Measurements from ENCODE around the gene SLC16A9. TPM values are rescaled to one million over a fixed set of nuclear protein-coding genes. Genes with fewer than 3 reads are reported as not detected.
A peak's percentile ranks its signal among the peaks of the same experiment; 100 is the strongest.
"Not testable (repeated sequence)": the region's sequence is repeated elsewhere in the genome, so short reads cannot be mapped to it uniquely, and the experiment has no call there.

SLC16A9 gene
- total RNA-seq, 1 donor from 2014 or later = 4.2 TPM

DNA sequence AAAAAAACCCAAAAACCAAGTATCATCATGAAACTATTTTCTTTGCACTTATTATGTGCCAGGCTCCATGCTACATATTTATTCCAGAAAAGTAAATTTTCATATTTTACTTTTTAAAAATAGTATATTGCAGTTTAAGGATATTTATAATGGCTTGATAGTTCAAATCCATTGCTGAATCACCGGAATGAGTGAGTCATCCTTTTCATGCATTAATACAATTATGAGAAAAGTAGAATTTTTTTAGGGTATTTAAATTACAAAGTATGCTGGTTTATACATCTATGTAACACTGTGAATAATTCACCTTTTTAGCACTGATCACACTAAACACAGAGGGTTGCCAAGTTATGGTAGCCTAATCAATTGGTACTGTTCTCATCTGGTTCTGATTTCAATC, 54.3 kb downstream of the SLC16A9 start:
- H3K36me3 Mint-ChIP-seq (ENCODE audit: low read depth) = peaks cover 5% of the 10 kb centered on the region
- H3K27ac Mint-ChIP-seq = no peak overlapping the region
- H3K9me3 Mint-ChIP-seq = peaks cover 11% of the 10 kb centered on the region
- H3K4me1 Mint-ChIP-seq (ENCODE audit: low read depth) = peaks cover 11% of the 10 kb centered on the region
- H3K4me3 Mint-ChIP-seq = no peak overlapping the region
- intact Hi-C loops (cut with micrococcal nuclease) = no loop called here
- H3K27me3 Mint-ChIP-seq (ENCODE audit: insufficient read depth) = no peaks in the 10 kb centered on the region
- DNase-seq (ENCODE audit: low spot score) = no peak

DNA sequence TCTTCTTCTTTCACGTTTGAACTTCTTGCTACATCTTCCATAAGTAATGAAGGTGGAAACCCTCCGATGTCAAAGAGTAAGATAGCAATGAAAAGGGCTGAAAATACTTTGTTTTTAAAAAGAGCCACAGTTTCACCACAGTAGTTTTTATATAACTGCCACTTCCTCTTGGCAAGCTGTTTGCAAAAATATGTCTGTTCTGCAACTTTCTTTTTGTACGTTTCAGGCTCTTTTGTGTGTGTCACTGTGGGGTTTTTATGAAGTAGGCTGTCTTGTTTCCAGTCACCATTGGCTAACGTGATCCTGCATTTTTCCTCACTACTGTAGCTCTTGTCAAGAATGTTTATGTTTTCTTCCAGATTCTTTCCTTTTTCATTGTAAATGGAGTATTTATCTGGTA, 55.6 kb downstream of the SLC16A9 start:
- H3K4me1 Mint-ChIP-seq (ENCODE audit: low read depth) = peaks cover 11% of the 10 kb centered on the region
- H3K27me3 Mint-ChIP-seq (ENCODE audit: insufficient read depth) = no peaks in the 10 kb centered on the region
- H3K27ac Mint-ChIP-seq = no peak overlapping the region
- H3K36me3 Mint-ChIP-seq (ENCODE audit: low read depth) = peaks cover 2% of the 10 kb centered on the region
- DNase-seq (ENCODE audit: low spot score) = no peak
- peak overlapping the region; percentile 8 for H3K4me3 Mint-ChIP-seq
- intact Hi-C loops (cut with micrococcal nuclease) = no loop called here
- no peaks in the 10 kb centered on the region for H3K9me3 Mint-ChIP-seq

DNA sequence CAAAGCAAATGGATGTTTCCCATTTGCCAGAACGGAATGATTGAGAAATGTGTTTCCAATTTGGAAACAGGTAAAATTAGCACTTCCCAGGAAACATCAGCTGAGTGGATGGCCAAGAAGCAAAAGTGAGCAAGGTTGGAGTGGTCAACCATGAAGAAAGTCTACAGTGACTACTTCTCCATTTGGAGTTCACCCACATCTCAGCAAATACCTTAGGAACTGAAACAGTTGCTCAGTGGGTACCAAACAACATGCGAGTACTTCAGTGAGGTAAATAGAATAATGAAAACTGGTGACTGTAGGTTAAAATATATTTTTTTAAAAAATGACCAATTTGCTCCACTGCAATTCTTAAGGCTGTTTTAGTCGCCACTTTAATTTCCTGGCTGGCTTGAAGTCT, 57.7 kb downstream of the SLC16A9 start:
- Mint-ChIP-seq H3K4me3 (no peak overlapping the region), H3K4me1 (ENCODE audit: low read depth) (peaks cover 16% of the 10 kb centered on the region), H3K27ac (no peak overlapping the region), H3K36me3 (ENCODE audit: low read depth) (peaks cover 2% of the 10 kb centered on the region), H3K9me3 (no peaks in the 10 kb centered on the region), H3K27me3 (ENCODE audit: insufficient read depth) (no peaks in the 10 kb centered on the region)
- no peak for DNase-seq (ENCODE audit: low spot score)
- intact Hi-C loops (cut with micrococcal nuclease) = no loop called here

DNA sequence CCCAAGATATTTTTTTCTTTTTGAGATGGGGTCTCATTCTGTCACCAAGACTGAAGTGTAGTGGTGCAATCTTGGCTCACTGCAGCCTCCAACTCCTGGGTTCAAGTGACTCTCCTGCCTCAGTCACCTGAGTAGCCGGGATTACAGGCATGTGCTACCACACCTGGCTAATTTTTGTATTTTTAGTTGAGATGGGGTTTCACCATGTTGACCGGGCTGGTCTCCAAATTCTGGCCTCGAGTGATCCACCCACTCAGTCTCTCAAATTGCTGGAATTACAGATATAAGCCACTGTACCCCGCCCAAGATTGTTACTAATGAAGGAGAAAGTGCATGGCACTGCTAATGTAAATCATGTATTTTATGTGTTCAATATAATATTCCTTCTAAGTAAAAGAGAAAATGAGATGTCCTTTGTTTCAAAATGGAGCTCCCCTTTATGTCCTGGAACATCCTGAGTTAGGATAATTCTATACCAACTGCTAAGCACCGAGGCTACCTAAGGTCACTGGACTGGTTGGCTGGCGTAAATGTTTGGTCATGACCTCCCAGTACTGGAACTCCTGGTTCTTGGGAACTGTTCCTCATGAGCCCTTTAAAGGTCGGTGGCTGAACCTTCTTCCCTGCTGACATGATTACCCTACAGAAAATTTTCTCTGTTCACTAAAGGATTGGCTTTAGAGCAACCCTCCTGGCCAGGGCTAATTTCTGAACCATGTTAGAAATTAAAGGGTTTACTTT, 59.9 kb downstream of the SLC16A9 start:
- peaks cover 12% of the 10 kb centered on the region for H3K9me3 Mint-ChIP-seq
- H3K36me3 Mint-ChIP-seq (ENCODE audit: low read depth) = peaks cover 2% of the 10 kb centered on the region
- H3K27ac Mint-ChIP-seq = no peak overlapping the region
- intact Hi-C loops (cut with micrococcal nuclease) = no loop called here
- DNase-seq (ENCODE audit: low spot score) = no peak
- H3K4me3 Mint-ChIP-seq = no peak overlapping the region
- H3K4me1 Mint-ChIP-seq (ENCODE audit: low read depth) = peaks cover 16% of the 10 kb centered on the region
- H3K27me3 Mint-ChIP-seq (ENCODE audit: insufficient read depth) = peaks cover 2% of the 10 kb centered on the region

DNA sequence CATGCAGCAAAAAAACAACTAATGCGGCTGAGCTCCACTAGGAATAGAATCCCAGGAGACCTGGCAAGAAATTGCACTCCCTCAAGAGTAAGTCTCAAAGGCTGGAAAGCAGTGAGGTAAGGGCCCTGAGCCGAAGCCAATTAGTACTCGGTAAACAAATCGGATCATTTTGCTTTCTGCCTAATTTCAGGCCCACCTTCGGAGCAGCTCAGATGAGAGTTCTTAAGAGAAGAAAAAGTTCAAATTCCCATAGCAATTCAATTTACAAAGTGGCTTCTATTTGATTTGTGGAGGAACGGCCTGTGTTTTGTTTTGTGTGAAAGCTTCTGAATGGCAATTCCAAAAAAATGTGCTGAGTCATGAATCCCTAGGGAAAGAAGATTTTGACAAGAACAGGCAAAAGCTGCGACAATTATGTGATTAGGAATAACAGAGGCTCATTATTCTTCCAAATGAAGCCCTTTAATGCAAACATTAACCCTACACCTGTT, 60.9 kb downstream of the SLC16A9 start:
- no peak overlapping the region for H3K27ac Mint-ChIP-seq
- DNase-seq (ENCODE audit: low spot score) = no peak
- H3K36me3 Mint-ChIP-seq (ENCODE audit: low read depth) = peaks cover 2% of the 10 kb centered on the region
- H3K4me1 Mint-ChIP-seq (ENCODE audit: low read depth) = peaks cover 8% of the 10 kb centered on the region
- H3K9me3 Mint-ChIP-seq = peaks cover 18% of the 10 kb centered on the region
- H3K27me3 Mint-ChIP-seq (ENCODE audit: insufficient read depth) = peaks cover 2% of the 10 kb centered on the region
- intact Hi-C loops (cut with micrococcal nuclease) = no loop called here
- H3K4me3 Mint-ChIP-seq = no peak overlapping the region

DNA sequence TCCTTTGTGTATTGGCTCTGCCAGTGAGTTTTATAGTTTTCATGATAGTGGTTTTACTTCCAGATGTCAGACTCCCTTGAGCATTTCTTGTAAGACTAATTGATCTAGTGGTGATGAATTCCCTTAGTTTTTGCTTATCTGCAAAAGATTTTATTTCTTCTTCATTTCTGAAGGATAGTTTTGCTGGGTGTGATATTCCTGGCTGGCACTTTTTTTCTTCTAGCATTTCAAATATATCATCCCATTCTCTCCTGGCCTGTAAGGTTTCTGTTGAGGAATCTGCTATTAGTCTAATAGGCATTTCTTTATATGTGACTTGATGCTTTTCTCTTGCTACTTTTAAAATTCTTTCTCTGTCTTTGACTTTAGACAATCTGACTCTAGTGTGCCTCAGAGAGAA, 64.8 kb downstream of the SLC16A9 start:
- peaks cover 18% of the 10 kb centered on the region for H3K9me3 Mint-ChIP-seq
- H3K4me1 Mint-ChIP-seq (ENCODE audit: low read depth) = peaks cover 5% of the 10 kb centered on the region
- no peak overlapping the region for H3K27ac Mint-ChIP-seq
- DNase-seq (ENCODE audit: low spot score) = no peak
- intact Hi-C loops (cut with micrococcal nuclease) = no loop called here
- H3K36me3 Mint-ChIP-seq (ENCODE audit: low read depth) = no peaks in the 10 kb centered on the region
- peaks cover 8% of the 10 kb centered on the region for H3K27me3 Mint-ChIP-seq (ENCODE audit: insufficient read depth)
- H3K4me3 Mint-ChIP-seq = no peak overlapping the region

DNA sequence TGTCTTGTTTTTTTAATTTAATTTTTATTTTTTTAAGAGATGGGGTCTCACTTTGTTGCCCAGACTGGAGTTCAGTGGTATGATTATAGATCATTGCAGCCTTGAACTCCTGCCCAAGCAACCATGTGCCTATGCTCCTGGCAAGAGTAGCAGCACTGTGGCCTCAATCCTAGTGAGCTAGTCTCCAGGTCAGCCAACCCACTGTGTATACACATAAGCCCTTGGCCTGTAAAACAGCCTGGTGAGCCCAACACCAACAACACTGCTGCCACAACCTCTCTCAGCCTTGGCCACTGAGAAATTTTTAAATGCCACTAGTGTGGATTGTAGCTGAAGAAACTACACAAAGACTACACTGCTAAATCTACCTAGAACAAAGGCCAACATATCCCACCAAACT, 68.0 kb downstream of the SLC16A9 start:
- H3K36me3 Mint-ChIP-seq (ENCODE audit: low read depth); DNase-seq (ENCODE audit: low spot score); H3K4me3 Mint-ChIP-seq; H3K4me1 Mint-ChIP-seq (ENCODE audit: low read depth); intact Hi-C loops (cut with micrococcal nuclease); H3K27ac Mint-ChIP-seq; H3K27me3 Mint-ChIP-seq (ENCODE audit: insufficient read depth): not testable (repeated sequence)
- peaks cover 18% of the 10 kb centered on the region for H3K9me3 Mint-ChIP-seq

DNA sequence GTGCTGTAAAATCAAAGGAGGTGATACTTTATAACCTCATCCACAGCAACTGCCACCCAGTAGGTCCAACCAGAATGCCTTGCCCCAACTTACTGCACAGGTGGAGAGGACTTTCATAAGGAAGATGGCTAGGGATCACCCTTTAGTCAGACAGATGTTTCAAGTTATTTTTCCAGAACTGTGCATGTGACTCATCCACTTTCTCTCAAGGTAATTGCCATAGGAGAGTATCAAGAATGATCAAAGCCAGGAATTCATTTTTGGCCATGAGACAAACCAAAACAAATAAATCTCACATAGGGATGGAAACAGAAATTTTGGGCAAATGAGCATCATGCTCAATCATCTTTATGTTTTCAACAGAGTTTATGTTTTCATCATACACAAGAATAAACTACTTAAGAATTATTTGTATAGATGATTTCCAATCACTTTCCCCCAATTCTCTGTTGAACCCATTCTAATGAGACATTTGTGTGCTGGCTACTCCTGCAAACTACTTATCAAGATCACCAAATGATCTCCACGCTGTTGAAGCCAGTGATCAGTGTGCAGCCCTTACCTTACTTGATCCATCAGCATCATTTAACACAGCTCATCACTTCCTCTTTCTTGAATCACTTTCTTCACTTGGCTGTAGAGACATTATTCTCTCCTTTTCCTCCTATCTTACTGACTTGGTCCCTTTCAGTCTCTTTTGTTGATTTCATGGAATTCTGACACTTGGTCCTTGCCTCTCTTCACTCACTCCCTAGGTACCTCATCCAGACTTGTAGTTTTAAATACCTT, 74.0 kb downstream of the SLC16A9 start:
- Mint-ChIP-seq H3K36me3 (ENCODE audit: low read depth) (no peaks in the 10 kb centered on the region), H3K27ac (no peak overlapping the region), H3K4me1 (ENCODE audit: low read depth) (no peaks in the 10 kb centered on the region), H3K27me3 (ENCODE audit: insufficient read depth) (peaks cover 18% of the 10 kb centered on the region), H3K4me3 (no peak overlapping the region), H3K9me3 (no peaks in the 10 kb centered on the region)
- no peak for DNase-seq (ENCODE audit: low spot score)
- intact Hi-C loops (cut with micrococcal nuclease) = no loop called here

DNA sequence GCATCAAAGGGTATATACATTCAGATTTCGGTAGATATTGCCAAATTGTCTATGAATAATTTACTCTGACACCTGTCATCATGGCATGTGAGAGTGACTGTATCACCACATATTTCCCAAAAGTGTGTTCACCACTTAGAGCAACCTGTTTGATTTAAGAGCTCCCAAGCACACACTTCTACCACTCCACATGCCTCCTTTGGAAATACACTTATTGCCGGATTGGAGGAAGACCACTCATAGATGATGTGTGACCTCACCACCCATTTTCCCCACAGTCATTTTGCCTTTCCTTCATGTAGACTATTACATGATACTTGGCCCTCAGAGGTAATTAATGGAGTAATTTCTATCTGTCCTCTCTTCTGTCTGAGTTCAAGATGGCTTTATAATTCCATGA, 75.5 kb downstream of the SLC16A9 start:
- H3K4me3 Mint-ChIP-seq = no peak overlapping the region
- DNase-seq (ENCODE audit: low spot score) = no peak
- intact Hi-C loops (cut with micrococcal nuclease) = no loop called here
- H3K36me3 Mint-ChIP-seq (ENCODE audit: low read depth) = no peaks in the 10 kb centered on the region
- H3K4me1 Mint-ChIP-seq (ENCODE audit: low read depth) = no peaks in the 10 kb centered on the region
- peaks cover 28% of the 10 kb centered on the region for H3K27me3 Mint-ChIP-seq (ENCODE audit: insufficient read depth)
- H3K27ac Mint-ChIP-seq = no peak overlapping the region
- no peaks in the 10 kb centered on the region for H3K9me3 Mint-ChIP-seq

DNA sequence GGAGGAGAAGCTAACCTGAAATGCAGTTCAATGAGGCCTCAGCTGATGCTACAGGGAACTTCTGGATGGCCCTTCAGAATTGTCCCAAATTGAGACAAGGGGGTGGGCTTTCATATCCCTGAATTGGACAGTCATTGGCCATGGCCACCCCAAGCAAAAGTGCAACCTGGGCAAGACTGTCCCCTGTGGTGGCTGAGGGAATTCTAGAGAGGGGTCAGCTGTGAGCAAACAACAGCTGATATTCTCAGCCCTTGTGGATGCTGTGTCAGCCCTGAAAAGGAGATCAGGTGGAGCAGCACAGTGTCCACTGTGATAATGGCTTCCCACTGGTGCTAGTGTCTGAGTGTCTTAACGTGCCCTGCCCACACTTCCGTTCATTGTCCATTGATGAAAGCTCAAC, 76.6 kb downstream of the SLC16A9 start:
- Mint-ChIP-seq H3K9me3 (no peaks in the 10 kb centered on the region), H3K4me3 (no peak overlapping the region), H3K4me1 (ENCODE audit: low read depth) (no peaks in the 10 kb centered on the region), H3K27me3 (ENCODE audit: insufficient read depth) (peaks cover 33% of the 10 kb centered on the region), H3K36me3 (ENCODE audit: low read depth) (no peaks in the 10 kb centered on the region), H3K27ac (no peak overlapping the region)
- intact Hi-C loops (cut with micrococcal nuclease) = no loop called here
- no peak for DNase-seq (ENCODE audit: low spot score)

DNA sequence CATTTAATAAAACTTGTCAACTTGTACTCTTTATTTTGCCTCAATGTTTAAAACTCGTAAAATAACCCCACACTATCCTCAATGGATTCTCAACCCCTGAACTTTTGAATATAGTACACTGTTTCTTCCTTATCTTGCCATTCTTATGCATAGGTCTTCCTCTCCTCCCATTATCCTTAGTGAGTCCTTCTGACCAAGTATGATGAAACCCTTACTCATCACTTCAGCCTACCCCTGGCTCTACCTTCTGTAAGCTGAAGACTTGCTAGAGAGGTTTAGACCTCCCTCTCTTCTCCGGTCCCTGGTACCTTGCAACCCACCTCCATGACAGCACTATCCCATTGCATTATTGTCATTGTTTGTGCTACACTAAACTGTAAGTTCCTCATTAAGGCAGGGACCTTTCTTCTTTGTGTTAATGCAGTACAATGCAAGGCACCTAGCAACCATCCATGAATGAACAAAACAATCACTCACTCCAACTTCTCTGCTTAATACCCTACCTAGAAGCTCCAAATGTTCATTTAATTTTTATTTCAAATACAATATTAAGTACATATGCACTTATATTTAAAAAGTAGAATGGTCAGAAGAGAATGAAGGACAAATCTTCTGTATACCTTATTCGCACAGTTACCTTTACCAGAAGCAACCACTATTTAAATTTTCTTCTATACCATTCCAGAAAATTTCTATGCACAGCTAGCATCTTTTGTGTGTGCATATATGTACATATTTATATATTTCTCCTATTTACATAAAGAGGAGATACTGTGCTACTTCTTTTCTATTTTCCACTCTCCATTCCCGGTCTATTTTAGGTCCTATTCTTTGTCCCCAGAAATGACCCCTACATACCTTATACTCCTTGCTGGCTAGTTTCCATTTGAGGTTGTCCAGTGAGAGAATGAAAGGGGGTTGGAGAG, 77.5 kb downstream of the SLC16A9 start:
- intact Hi-C loops (cut with micrococcal nuclease) = no loop called here
- no peak overlapping the region for H3K4me3 Mint-ChIP-seq
- no peak overlapping the region for H3K27ac Mint-ChIP-seq
- H3K36me3 Mint-ChIP-seq (ENCODE audit: low read depth) = no peaks in the 10 kb centered on the region
- no peaks in the 10 kb centered on the region for H3K9me3 Mint-ChIP-seq
- peaks cover 33% of the 10 kb centered on the region for H3K27me3 Mint-ChIP-seq (ENCODE audit: insufficient read depth)
- DNase-seq (ENCODE audit: low spot score) = no peak
- H3K4me1 Mint-ChIP-seq (ENCODE audit: low read depth) = no peaks in the 10 kb centered on the region

DNA sequence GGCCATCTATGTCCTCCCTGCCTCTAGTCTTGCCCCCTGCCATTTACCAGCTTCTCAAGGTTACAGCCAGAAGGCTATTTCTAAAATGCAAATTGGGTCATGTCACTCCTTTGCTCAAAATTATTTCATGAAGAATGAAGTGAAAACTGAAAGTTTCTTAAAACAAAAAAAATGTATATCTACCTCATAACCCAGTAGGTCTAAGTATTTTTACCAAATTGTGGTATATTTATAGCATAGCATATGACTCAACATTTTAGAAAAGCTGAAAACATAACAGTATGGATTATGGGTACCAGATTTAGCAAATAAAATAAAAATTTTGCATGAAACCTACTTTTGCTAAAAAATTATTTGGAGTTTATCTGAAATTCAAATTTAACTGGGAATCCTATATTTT, 78.4 kb downstream of the SLC16A9 start:
- H3K27ac Mint-ChIP-seq = no peak overlapping the region
- H3K4me1 Mint-ChIP-seq (ENCODE audit: low read depth) = peaks cover 1% of the 10 kb centered on the region
- H3K27me3 Mint-ChIP-seq (ENCODE audit: insufficient read depth) = peaks cover 33% of the 10 kb centered on the region
- H3K36me3 Mint-ChIP-seq (ENCODE audit: low read depth) = no peaks in the 10 kb centered on the region
- intact Hi-C loops (cut with micrococcal nuclease) = no loop called here
- H3K9me3 Mint-ChIP-seq = no peaks in the 10 kb centered on the region
- no peak for DNase-seq (ENCODE audit: low spot score)
- no peak overlapping the region for H3K4me3 Mint-ChIP-seq
